ENCODE measurements around the gene GDPGP1.

GRCh38 chr15:90205050-90205848 is 28.8 kb upstream of the GDPGP1 start:
- no peak for TF ChIP-seq POLR2A (IDR thresholded peaks at IDR 0.05)
- TF ChIP-seq CTCF (IDR thresholded peaks at IDR 0.05) = no peak
